T-helper 2 cell treated with Interferon-gamma antibody and Interleukin-4, amounts not matched to agents 100 ng/mL and 5 ng/mL, for 36 hours (primary cell): ENCODE measurements around the gene SECTM1. TPM values are rescaled to one million over a fixed set of nuclear protein-coding genes. Genes with fewer than 3 reads are reported as not detected.
"Not testable (repeated sequence)": the region's sequence is repeated elsewhere in the genome, so short reads cannot be mapped to it uniquely, and the experiment has no call there.

ENCODE experiments used
- intact Hi-C: fragments of 100-400 bp; cut with micrococcal nuclease; formaldehyde crosslinking; loops from one replicate; pipeline ENCODE4 v1.15.1; 2023
- total RNA-seq: library from RNA; stranded (reverse); gene quantifications from 2 replicates; pipeline ENCODE4 v1.2.3, GENCODE V29; 2022

The SECTM1 gene
- 3.4 and 4.0 TPM in 2 replicates for total RNA-seq

GRCh38 chr17:82333279-82334171, at the start of gene SECTM1:
Gene SECTM1, minus strand, starts transcription at chr17:82333766. Its CDS starts 6,526 bp downstream, at chr17:82327240.
- intact Hi-C loops, result no loop called here

- intact Hi-C loops, result no loop called here
Observed at GRCh38 chr17:82382933-82383255, 49.3 kb upstream of the SECTM1 start.

- intact Hi-C loops, result not testable (repeated sequence)
Observed at GRCh38 chr17:82382220-82382932, 48.8 kb upstream of the SECTM1 start.

DNA sequence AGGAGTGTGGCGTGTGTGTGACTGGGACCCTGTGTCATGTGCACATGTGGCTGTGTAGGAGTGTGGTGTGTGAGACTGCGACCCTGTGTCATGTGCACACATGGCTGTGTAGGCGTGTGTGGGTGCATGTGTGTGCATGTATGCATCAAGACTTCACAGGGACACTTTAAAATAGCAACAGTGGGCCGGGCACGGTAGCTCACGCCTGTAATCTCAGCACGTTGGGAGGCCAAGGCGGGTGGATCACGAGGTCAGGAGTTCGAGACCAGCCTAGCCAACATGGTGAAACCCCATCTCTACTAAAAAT, 48.1 kb upstream of the SECTM1 start:
- intact Hi-C loops, result not testable (repeated sequence)

- intact Hi-C loops, result no loop called here
Observed at GRCh38 chr17:82380860-82381702, 47.5 kb upstream of the SECTM1 start.

GRCh38 chr17:82378741-82379021, 45.1 kb upstream of the SECTM1 start:
- intact Hi-C loops, result no loop called here

GRCh38 chr17:82377924-82378740, 44.6 kb upstream of the SECTM1 start:
- intact Hi-C loops, result no loop called here

- intact Hi-C loops, result not testable (repeated sequence)
Observed at GRCh38 chr17:82377294-82377693, 43.7 kb upstream of the SECTM1 start.

- intact Hi-C loops, result no loop called here
Observed at GRCh38 chr17:82376042-82376730, 42.6 kb upstream of the SECTM1 start.

GRCh38 chr17:82375359-82376041, 41.9 kb upstream of the SECTM1 start:
- intact Hi-C loops, result no loop called here

- intact Hi-C loops, result no loop called here
Observed at GRCh38 chr17:82374626-82375331, 41.2 kb upstream of the SECTM1 start.

GRCh38 chr17:82373731-82374625, 40.4 kb upstream of the SECTM1 start:
- intact Hi-C loops, result no loop called here

DNA sequence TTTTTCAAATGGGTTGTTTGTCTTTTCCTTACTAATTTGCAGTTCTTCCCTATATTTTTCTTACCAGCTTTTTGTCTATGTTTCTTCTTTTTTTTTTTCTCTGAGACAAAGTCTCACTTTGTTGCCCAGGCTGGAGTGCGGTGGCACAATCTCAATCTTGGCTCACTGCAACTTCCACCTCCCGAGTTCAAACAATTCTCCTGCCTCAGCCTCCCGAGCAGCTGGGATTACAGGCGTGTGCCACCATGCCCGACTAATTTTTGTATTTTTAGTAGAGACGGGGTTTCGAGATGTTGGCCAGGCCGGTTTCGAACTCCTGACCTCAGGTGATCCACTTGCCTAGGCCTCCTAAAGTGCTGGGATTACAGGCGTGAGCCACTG, 39.5 kb upstream of the SECTM1 start:
- intact Hi-C loops, result not testable (repeated sequence)

GRCh38 chr17:82372249-82373071, 38.9 kb upstream of the SECTM1 start:
- intact Hi-C loops, result no loop called here

GRCh38 chr17:82371333-82372248, 38.0 kb upstream of the SECTM1 start, which contains the start of gene UTS2R:
Gene UTS2R, plus strand, starts transcription at chr17:82371765. Its CDS starts 2,560 bp downstream, at chr17:82374325.
- intact Hi-C loops, result no loop called here
